GM13977 (cell line): ENCODE measurements around the gene CFAP210.

Experiments used
- DNase-seq: peaks from one replicate; pipeline ENCODE4 v3.0.0; 2012; ENCODE audit warnings: low spot score
- in situ Hi-C: fragments of 300-500 bp; cut with MboI; formaldehyde crosslinking; loops from one replicate; pipeline ENCODE4 v1.12.0; 2022; ENCODE audit warnings: low sequenced_read_pairs, low pct_unique_long_range_greater_than_20kb, mixed read lengths, inconsistent platforms; ENCODE audit not compliant: unreplicated experiment
- TF ChIP-seq, protein P1 (sequence below): IDR thresholded peaks from 2 replicates; pipeline ENCODE4 v1.5.1; 2012; ENCODE audit warnings: mild to moderate bottlenecking, control low read depth; ENCODE audit not compliant: insufficient read depth; ENCODE audit errors: extremely low read depth, missing control alignments

The CFAP210 gene

GRCh38 chr2:169734169-169734847 lies 40.1 kb upstream of the CFAP210 start:
- in situ Hi-C loops = no loop called here
- TF ChIP-seq, protein P1, sequence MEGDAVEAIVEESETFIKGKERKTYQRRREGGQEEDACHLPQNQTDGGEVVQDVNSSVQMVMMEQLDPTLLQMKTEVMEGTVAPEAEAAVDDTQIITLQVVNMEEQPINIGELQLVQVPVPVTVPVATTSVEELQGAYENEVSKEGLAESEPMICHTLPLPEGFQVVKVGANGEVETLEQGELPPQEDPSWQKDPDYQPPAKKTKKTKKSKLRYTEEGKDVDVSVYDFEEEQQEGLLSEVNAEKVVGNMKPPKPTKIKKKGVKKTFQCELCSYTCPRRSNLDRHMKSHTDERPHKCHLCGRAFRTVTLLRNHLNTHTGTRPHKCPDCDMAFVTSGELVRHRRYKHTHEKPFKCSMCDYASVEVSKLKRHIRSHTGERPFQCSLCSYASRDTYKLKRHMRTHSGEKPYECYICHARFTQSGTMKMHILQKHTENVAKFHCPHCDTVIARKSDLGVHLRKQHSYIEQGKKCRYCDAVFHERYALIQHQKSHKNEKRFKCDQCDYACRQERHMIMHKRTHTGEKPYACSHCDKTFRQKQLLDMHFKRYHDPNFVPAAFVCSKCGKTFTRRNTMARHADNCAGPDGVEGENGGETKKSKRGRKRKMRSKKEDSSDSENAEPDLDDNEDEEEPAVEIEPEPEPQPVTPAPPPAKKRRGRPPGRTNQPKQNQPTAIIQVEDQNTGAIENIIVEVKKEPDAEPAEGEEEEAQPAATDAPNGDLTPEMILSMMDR = no peak
- peak; percentile 53 for DNase-seq

GRCh38 chr2:169732583-169733358 lies 38.6 kb upstream of the CFAP210 start:
- in situ Hi-C loops = no loop called here
- TF ChIP-seq, protein P1 = no peak
- DNase-seq = no peak

DNA sequence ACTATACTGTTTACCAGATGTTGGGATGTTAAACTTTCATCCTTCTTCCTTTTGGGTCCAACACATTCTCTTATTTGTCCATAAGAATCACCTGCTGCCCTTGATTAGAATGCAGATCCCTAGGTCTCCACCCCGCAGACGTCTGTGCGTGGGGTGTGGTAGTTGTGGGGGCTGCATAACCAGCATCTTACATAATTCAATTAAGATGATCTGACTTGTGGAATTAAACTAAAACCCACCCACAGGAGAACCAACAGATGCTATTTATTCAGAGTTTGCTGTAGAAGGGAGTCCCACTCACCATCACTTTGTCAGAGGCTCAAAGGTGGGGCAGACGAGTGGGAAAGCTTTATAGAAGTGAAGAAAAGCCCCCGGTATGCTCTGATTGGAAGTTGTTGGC lies 37.9 kb upstream of the CFAP210 start:
- TF ChIP-seq, protein P1 = no peak
- DNase-seq = no peak
- in situ Hi-C loops = no loop called here

DNA sequence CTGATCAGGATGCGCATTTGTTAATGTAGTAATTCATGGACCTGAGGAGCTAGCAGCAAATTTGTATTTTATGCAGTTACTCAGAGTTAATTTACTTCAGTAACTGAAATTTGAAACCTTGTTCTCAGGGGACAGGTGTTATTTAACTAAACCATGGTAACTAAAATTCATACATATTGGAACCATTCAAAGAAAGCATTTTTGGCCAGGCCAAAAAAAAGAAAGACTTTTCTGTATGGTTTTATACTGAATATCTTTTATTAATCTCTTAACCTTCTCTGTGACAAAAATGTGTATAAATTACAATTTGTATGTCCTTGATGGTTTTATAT lies 35.0 kb upstream of the CFAP210 start:
- TF ChIP-seq, protein P1 = no peak
- DNase-seq = no peak
- in situ Hi-C loops = no loop called here

DNA sequence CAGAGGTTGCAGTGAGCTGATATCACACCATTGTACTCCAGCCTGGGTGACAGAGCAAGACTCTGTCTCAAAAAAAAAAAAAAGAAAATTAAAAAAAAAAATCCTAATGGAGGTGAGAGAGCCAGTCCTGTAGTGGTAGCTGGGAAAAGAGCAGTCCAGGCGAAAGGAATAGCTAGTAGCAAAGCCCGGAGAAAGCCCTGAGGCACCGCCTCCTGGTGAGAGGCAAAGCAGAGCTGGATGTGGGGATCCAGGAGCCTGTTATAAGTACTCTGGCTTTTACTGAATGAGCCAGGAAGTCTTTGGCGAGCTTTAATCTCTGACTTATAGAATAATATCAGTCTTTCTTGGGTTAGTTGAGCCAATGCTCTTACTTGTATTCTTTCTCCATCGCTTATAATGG lies 32.9 kb upstream of the CFAP210 start:
- in situ Hi-C loops = no loop called here
- DNase-seq = no peak
- TF ChIP-seq, protein P1 = no peak

DNA sequence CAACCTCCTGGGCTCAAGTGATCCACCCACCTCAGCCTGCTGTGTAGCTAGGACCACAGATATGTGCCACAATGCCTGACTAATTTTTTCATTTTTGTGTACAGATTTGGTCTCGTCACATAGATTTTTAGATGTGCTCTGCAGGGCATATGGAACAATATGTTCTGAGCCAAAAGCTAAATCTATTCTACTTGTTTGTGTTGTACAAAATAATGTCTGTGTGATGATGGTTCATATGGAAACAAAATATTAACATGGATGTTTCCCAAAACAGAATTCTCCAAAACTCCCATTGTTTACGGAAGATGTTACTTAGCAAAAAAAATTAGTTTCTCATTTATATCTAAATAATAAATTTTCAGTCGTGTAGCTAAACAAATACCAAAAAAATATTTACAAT lies 26.8 kb upstream of the CFAP210 start:
- no peak for DNase-seq
- TF ChIP-seq, protein P1 = no peak
- in situ Hi-C loops = no loop called here
